ENCODE measurements around the gene IL10RA.
"Not testable (repeated sequence)": the region's sequence is repeated elsewhere in the genome, so short reads cannot be mapped to it uniquely, and the experiment has no call there.

The IL10RA gene

GRCh38 chr11:118007563-118008270 lies 21.5 kb downstream of the IL10RA start:
- DNase-seq (ENCODE audit: low read depth): not testable (repeated sequence)

GRCh38 chr11:118008271-118008911 lies 22.2 kb downstream of the IL10RA start:
- DNase-seq (ENCODE audit: low read depth): no peak

- DNase-seq (ENCODE audit: low read depth): no peak
Measured at GRCh38 chr11:118009864-118010737, 23.9 kb downstream of the IL10RA start.

GRCh38 chr11:118010738-118011461 lies 24.7 kb downstream of the IL10RA start:
- no peak for DNase-seq (ENCODE audit: low read depth)

- DNase-seq (ENCODE audit: low read depth): peak; percentile 35
Measured at GRCh38 chr11:118012083-118012669, 26.0 kb downstream of the IL10RA start.

DNA sequence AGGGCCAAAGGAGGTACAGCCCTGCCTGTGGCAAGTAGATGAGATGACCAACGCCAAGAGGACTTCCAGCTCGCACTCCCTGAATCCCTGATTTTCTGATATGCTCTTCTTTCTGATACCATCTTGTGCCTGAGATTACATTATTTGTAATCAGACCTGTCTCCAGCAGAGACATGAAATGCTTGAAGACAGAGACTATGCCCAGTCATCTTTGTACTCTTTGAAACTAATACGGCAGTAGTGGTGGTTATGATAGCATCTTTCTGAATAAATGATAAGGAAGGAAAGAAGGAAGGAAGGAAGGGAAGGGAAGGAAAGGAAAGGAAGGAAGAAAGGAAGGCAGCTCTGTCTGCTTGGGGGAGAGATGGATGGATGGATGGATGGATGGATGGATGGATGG lies 27.8 kb downstream of the IL10RA start:
- no peak for DNase-seq (ENCODE audit: low read depth)

DNA sequence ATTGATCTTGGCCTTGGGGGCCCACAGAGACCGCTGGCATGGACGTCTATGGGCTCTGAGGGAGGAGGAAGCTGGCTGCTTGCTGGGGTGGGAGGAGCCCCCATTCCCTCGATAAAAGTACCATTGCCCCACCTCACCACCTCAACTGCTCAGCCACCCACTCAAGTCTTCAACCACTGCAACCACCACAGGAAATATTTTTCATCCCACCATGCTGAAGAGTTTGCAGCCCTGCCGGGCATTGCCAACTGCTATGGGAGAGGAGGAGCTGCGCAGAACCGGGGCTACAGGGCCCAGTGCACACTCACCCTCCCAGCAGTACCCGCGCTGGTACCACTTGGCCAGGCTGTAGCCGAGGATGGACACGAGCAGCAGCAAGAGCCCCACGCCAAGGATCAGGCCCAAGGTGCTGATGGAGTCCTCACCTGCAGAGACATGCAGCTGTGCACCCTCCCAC lies 29.2 kb downstream of the IL10RA start:
- DNase-seq (ENCODE audit: low read depth): no peak

DNA sequence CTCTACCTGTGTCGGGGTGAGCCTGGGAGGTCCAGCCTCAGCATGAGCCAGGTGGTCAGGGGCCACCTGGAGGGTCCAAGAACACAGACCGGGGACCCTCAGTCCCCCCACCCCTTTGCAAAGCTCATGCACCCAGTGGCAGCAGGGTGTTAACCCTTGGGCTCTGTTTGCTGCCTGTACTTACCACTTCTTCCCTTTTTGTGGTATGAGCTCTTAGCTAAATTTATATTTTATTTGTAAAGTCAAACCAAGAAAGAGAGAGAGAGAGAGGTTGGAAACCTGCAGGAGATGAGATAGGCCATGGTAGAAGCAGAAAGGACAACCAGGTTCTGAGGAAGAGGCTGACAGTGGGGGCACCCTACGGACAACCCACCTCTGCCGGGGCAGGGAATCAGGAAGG lies 29.9 kb downstream of the IL10RA start:
- no peak for DNase-seq (ENCODE audit: low read depth)

GRCh38 chr11:118017111-118017510 lies 30.9 kb downstream of the IL10RA start:
- DNase-seq (ENCODE audit: low read depth): no peak

- DNase-seq (ENCODE audit: low read depth): no peak
Measured at GRCh38 chr11:118017631-118018315, 31.6 kb downstream of the IL10RA start.

DNA sequence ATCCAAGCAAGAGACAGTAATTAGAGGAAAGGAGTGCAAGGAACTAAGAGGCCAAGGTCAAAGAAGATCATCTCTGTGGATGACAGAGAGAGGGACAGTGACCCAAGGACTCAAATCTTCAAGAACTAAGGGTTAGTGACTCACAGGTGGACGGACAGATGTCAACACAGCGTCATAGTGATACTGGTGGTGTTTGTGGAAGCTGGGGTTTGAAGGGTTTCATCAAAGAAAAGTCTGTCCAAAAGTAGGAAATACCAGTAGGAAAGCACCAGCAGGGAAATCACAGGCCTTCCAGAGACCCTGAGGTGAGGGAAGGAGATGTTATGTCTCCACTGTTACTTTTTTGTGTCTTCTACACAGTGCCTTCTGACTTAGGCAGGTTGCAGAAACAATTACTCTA lies 32.2 kb downstream of the IL10RA start:
- DNase-seq (ENCODE audit: low read depth): no peak

DNA sequence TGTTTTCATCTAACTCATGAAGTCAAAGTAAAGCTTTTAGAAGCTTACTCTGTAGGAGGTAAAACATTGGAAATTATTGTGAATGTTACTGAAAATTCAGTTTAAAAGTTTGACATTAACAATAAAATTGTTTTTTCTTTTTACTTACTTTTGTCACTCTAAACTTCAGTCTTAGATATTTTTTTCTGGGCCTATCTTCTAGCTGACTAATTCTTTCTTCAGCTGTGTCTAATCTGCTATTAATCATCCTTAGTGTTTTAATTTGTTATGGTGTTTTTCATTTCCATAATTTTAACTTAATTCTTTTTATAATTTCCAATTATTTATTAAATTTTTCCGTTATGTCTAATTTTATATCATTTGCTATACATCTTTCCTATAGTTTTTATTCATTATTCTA lies 35.0 kb downstream of the IL10RA start:
- no peak for DNase-seq (ENCODE audit: low read depth)

DNA sequence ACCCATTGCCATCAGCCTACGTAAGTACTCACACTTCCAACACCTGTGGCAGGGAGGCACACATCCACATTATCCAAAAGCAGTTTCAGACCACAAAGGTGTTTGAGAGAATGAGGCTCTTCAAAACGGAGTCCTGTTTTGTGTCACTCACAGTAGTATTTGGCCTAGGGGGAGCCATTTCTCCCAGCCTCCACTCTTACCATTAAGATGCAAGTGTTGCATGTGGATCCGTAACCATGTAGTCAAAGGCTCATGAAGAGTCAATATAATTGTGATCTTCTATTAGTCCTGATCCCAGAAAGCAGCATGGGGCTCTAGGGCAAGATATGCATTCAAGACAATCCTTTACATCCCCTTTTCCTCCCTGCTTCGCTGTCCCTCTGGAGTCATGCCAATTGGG lies 41.5 kb downstream of the IL10RA start:
- DNase-seq (ENCODE audit: low read depth): no peak

- DNase-seq (ENCODE audit: low read depth): no peak
Measured at GRCh38 chr11:118028626-118029025, 42.4 kb downstream of the IL10RA start.

- DNase-seq (ENCODE audit: low read depth): no peak
Measured at GRCh38 chr11:118033443-118033842, 47.2 kb downstream of the IL10RA start.

GRCh38 chr11:118042141-118042540 lies 55.9 kb downstream of the IL10RA start:
- DNase-seq (ENCODE audit: low read depth): no peak

DNA sequence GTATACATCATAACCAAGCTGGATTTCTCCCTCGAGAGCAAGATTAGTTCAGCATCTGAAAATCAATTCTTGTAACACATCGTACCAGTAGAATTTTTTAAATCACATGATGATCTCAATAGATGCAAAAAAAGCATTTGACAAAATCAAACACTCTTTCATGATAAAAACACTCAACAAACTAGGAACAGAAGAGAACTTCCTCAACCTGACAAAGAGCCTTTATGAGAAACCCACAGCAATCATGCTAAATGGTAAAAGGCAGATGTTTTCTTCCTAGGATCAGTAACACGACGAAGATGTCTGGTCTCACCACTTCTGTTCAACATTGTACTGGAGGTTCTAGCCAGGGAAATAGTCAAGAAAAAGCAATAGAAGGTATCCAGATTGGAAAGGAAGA lies 56.6 kb downstream of the IL10RA start:
- no peak for DNase-seq (ENCODE audit: low read depth)

GRCh38 chr11:118045191-118045590 lies 59.0 kb downstream of the IL10RA start:
- no peak for DNase-seq (ENCODE audit: low read depth)

DNA sequence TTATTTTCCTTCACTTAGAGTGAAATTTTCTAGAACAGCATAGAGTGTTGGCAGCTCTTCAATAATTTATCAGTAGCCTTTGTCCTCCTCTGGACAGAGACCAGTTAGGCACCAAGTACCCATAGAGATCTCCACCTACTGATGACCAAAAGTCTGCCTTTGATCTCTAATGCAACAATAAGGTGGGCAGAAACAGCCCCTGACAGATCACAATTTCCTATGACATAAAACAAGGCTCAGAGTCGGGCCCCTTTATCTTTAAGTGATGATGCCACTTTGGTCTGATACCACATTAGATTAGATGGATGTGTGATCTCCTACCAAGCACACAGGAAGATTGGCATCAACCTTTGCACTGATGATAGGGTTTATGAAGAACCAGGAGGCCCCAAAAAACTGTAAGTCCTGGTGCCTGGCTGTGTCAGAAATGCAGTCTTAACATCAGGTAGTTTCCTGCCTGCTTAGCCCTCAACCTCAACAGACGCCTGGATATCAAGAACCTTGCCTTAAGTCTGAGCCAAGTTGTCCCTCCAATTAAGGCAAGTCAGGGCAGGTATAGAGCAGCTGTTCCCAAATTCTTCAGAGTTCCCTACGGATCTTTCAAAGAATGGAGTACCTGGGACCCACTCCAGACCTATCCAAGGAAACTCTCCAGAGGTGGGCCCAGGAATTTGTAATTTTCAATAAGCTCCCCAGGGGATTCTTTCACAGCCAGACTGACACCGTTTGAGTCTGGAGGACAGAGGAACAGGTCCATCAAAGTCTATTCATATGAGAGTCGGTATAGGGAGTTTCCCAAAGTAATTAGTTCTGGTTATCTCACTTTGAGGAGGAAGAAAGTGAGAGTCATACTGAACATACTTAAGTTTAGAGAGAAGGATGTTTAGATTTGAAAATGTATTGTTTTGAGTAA lies 60.1 kb downstream of the IL10RA start:
- DNase-seq (ENCODE audit: low read depth): peak; percentile 60

Data from T-helper 22 cell (primary cell).